ENCODE data around the gene PAQR4. TPM values are rescaled to one million over a fixed set of nuclear protein-coding genes. Genes with fewer than 3 reads are reported as not detected.

PAQR4 gene
- total and polyA plus RNA-seq, 10 of the 15 experiments (the other 5 are each of a cell fraction or from before 2014, with no cell fraction given), result 0.39 to 31.8 (median 13.5) TPM

- Histone ChIP-seq H3K9me3 (replicated peaks; ENCODE audit: control insufficient read depth, insufficient read depth, low read length) (no peaks in the 10 kb centered on the region), H3K27ac (ENCODE audit: control insufficient read depth, insufficient read depth) (no peak overlapping the region), H3K27me3 (replicated peaks in 1 of 2; ENCODE audit: control insufficient read depth in 2 of 2, insufficient read depth in 2 of 2, low read length in 1 of 2) (peaks cover 0 to 17% of the 10 kb centered on the region in 2 experiments), H3K4me2 (ENCODE audit: control insufficient read depth, insufficient read depth) (no peak overlapping the region), H3K4me3 (no peak overlapping the region), H3K9ac (ENCODE audit: control insufficient read depth, insufficient read depth, low read length) (no peak overlapping the region), H3K36me3 (ENCODE audit: control insufficient read depth in 2 of 2, insufficient read depth in 2 of 2, low read length in 1 of 2) (no peaks in the 10 kb centered on the region), H3K79me2 (ENCODE audit: control insufficient read depth, insufficient read depth, low read length) (no peaks in the 10 kb centered on the region), H4K20me1 (ENCODE audit: control insufficient read depth, insufficient read depth) (no peaks in the 10 kb centered on the region), H2AFZ (ENCODE audit: control insufficient read depth, low read depth, low read length) (no peak overlapping the region), H3K4me1 (ENCODE audit: control insufficient read depth, insufficient read depth, low read length) (peaks cover 12% of the 10 kb centered on the region)
- intact Hi-C loops (cut with micrococcal nuclease; ENCODE audit: unreplicated experiment), result no loop called here
- RAD21 ChIA-PET (ENCODE audit: unreplicated experiment), result no interaction called here
- POLR2A ChIA-PET, result no interaction called here
- in situ Hi-C loops (cut with MboI), result no loop called here
- BruUV-seq (replicated peaks), result no TSS peak
- WGBS (ENCODE audit: insufficient coverage, insufficient replicate concordance, low lambda C conversion rate, missing lambda C conversion rate), result 23% methylated on average over 14 of the region's 19 CpGs
- DNase-seq (ENCODE audit: low read depth, low spot score), result no peak
- TF ChIP-seq BACH1 (IDR thresholded peaks at IDR 0.05; ENCODE audit: borderline replicate concordance), result no peak
- no peak for ATAC-seq
- CTCF ChIA-PET, result no interaction called here
- FAIRE-seq, result no peak
- SMC1A ChIA-PET (ENCODE audit: uncharacterized antibody, unreplicated experiment), result no interaction called here
Observed at GRCh38 chr16:3012246-3012645, 43.1 kb downstream of the PAQR4 start.

- Histone ChIP-seq H3K4me1 (ENCODE audit: control insufficient read depth, insufficient read depth, low read length) (peaks cover 6% of the 10 kb centered on the region), H3K27me3 (replicated peaks in 1 of 2; ENCODE audit: control insufficient read depth in 2 of 2, insufficient read depth in 2 of 2, low read length in 1 of 2) (peaks cover 0 to 14% of the 10 kb centered on the region in 2 experiments), H3K4me2 (ENCODE audit: control insufficient read depth, insufficient read depth) (no peak within 1 kb of the TSS), H3K4me3 (no peak within 1 kb of the TSS), H3K9me3 (replicated peaks; ENCODE audit: control insufficient read depth, insufficient read depth, low read length) (no peaks in the 10 kb centered on the region), H3K9ac (ENCODE audit: control insufficient read depth, insufficient read depth, low read length) (no peak within 1 kb of the TSS), H2AFZ (ENCODE audit: control insufficient read depth, low read depth, low read length) (no peak within 1 kb of the TSS), H4K20me1 (ENCODE audit: control insufficient read depth, insufficient read depth) (no peaks in the 10 kb centered on the region), H3K79me2 (ENCODE audit: control insufficient read depth, insufficient read depth, low read length) (no peaks in the 10 kb centered on the region), H3K27ac (ENCODE audit: control insufficient read depth, insufficient read depth) (no peak within 1 kb of the TSS), H3K36me3 (ENCODE audit: control insufficient read depth in 2 of 2, insufficient read depth in 2 of 2, low read length in 1 of 2) (no peaks in the 10 kb centered on the region)
- FAIRE-seq (no peak), ATAC-seq (peak; percentile 63), DNase-seq (ENCODE audit: low read depth, low spot score) (no peak)
- POLR2A ChIA-PET, result no interaction called here
- RAD21 ChIA-PET (ENCODE audit: unreplicated experiment), result no interaction called here
- intact Hi-C loops (cut with micrococcal nuclease; ENCODE audit: unreplicated experiment) (no loop called here), in situ Hi-C loops (cut with MboI) (no loop called here)
- CTCF ChIA-PET, result interaction anchor here (0.9 kb wide), 1 partner anchor 16 kb away, joined by 3 read pairs; no protein-coding TSS in a partner anchor
- SMC1A ChIA-PET (ENCODE audit: uncharacterized antibody, unreplicated experiment), result no interaction called here
- WGBS (ENCODE audit: insufficient coverage, insufficient replicate concordance, low lambda C conversion rate, missing lambda C conversion rate), result 39% methylated on average over 26 of the region's 27 CpGs
- no TSS peak for BruUV-seq (replicated peaks)
- TF ChIP-seq NKRF (conservative IDR thresholded peaks at IDR 0.05) (no peak), SMAD1 (IDR thresholded peaks at IDR 0.05; ENCODE audit: low read depth, partially characterized antibody) (no peak), NFIC (IDR thresholded peaks at IDR 0.05; ENCODE audit: low read depth, low read length) (no peak), FOXM1 (IDR thresholded peaks at IDR 0.05; ENCODE audit: low read depth, low read length) (no peak), ATF3 (IDR thresholded peaks at IDR 0.05; ENCODE audit: borderline replicate concordance, extremely low read depth, low read depth, low read length) (no peak), FOXK2 (IDR thresholded peaks at IDR 0.05) (no peak), TCF7 (IDR thresholded peaks at IDR 0.05; ENCODE audit: borderline replicate concordance) (no peak), E2F8 (IDR thresholded peaks at IDR 0.05; ENCODE audit: low read depth, partially characterized antibody) (no peak), RUNX3 (IDR thresholded peaks at IDR 0.05; ENCODE audit: low read length) (no peak)
Observed at GRCh38 chr16:3012828-3013420, 43.8 kb downstream of the PAQR4 start, which contains the start of gene CLDN9. CLDN9 (plus strand) TSS chr16:3012923; CDS start chr16:3013363, 440 bp downstream.
